Measurements from ENCODE around the gene NMUR1. TPM values are rescaled to one million over a fixed set of nuclear protein-coding genes. Genes with fewer than 3 reads are reported as not detected.

The NMUR1 gene
- total RNA-seq, 2 experiments from 2014 or later, result 0.11 to 0.14 TPM

DNA sequence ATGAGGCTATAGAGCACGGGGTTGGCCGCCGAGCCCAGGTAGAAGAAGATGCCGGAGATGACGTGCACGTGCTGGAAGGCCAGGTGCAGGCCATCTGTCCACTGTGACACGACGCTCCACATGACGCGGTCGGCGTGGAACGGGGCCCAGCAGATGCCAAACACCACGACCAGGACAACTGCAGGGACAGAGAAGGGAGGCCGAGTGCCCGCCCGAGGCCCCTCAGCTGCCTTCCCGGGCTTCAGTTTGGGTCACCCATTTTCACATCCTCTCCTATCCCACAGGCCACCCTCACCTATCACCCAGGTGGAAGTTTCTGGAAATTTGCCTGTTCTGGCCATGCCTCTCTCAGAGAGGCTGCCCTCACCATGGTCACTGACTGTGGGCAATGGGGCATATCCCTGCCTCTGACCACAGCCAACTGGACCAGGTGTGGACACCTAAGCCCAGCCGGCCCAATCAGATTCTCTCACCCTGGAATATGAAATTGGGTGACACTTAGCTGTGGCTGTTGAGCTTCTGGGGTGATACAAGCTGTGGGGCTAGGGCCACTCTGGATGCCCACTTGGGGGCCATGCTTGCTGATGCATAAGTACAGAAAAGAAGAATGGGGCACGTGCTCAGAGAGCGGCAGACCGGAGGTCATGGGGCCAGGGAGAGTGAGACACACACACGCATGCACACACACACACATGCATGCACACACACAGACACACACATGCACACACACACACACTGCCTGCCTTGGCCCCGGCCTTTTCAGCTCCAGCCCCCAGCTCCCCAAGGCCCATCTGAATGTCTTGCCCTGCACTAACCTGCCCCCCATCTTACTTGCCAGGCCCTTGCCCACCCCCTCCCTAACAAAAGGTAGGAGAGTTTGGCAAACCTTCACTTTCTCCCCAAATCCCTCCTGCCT, 4.7 kb downstream of the NMUR1 start:
- H3K36me3 ChIP-seq (ENCODE audit: insufficient read depth, low read length), result no peaks in the 10 kb centered on the region
- peaks cover 16% of the 10 kb centered on the region for H3K27me3 Mint-ChIP-seq
- no peaks in the 10 kb centered on the region for H3K9me3 Mint-ChIP-seq
- H3K9me3 ChIP-seq (ENCODE audit: control insufficient read depth in 1 of 2, insufficient read depth in 1 of 2, low read length in 2 of 2), result peaks cover 0 to 5% of the 10 kb centered on the region in 2 experiments
- peaks cover 54% of the 10 kb centered on the region for H3K4me1 ChIP-seq (ENCODE audit: insufficient read depth, low read length)
- H3K4me1 Mint-ChIP-seq (ENCODE audit: low read depth), result peaks cover 4% of the 10 kb centered on the region
- peaks cover 5 to 7% of the 10 kb centered on the region in 2 experiments for H3K27me3 ChIP-seq (ENCODE audit: control insufficient read depth in 1 of 2, insufficient read depth in 2 of 2, low read length in 2 of 2)
- H3K27ac Mint-ChIP-seq, result no peak overlapping the region
- intact Hi-C loops (cut with DNase I, micrococcal nuclease), result no loop called here
- no peak overlapping the region for H3K4me3 Mint-ChIP-seq
- ATAC-seq (ENCODE audit: poor library complexity) (no peak), DNase-seq (no peak)
- no peak overlapping the region for H3K4me3 ChIP-seq (ENCODE audit: low read length)
- H3K27ac ChIP-seq (ENCODE audit: low read depth in 1 of 2, low read length in 2 of 2), result no peak overlapping the region
- ChIA-PET POLR2A (interaction anchor here (0.9 to 1.0 kb wide), 2 partner anchors 8 to 60 kb away, joined by 3 read pairs; no protein-coding TSS in a partner anchor), CTCF (no interaction called here)
- H3K36me3 Mint-ChIP-seq (ENCODE audit: low read depth), result no peaks in the 10 kb centered on the region
- TF ChIP-seq, protein P1, sequence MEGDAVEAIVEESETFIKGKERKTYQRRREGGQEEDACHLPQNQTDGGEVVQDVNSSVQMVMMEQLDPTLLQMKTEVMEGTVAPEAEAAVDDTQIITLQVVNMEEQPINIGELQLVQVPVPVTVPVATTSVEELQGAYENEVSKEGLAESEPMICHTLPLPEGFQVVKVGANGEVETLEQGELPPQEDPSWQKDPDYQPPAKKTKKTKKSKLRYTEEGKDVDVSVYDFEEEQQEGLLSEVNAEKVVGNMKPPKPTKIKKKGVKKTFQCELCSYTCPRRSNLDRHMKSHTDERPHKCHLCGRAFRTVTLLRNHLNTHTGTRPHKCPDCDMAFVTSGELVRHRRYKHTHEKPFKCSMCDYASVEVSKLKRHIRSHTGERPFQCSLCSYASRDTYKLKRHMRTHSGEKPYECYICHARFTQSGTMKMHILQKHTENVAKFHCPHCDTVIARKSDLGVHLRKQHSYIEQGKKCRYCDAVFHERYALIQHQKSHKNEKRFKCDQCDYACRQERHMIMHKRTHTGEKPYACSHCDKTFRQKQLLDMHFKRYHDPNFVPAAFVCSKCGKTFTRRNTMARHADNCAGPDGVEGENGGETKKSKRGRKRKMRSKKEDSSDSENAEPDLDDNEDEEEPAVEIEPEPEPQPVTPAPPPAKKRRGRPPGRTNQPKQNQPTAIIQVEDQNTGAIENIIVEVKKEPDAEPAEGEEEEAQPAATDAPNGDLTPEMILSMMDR (IDR thresholded peaks at IDR 0.05), result no peak

DNA sequence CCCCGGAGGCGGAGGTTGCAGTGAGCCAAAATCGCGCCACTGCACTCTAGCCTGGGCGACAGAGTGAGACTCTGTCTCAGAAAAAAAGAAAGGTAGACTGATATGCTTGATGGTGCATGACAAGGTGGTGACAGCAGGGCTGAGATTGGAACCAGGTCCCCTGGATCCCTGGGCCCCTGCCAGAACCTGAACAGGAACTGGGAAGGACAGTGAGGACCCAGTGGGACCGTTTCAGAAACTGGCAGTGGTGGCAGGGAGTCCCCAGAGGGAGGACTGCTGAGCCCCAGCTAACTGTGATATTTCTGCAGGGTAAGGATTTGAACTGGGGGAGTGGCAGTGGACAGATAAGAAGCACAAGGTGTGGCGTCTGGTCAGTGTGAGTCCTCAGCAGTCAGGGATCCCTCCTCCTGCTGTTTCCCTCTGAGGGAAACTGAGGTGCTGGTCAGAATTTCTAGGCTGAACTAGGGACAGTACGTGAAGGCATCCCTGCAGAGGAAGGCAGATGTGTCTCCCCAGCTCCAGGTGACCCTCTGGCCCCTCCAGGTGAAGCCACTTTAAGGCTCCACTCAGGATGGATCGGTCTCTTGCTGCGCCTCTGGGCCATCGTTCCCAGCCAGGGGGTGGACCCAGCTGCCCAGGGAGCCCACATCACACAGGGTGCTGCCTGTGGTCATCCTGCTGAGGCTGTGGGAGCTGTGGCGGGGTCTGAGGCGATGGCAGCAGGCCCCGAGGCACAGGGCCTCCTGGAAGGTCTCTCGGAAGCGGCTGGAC, 5.6 kb downstream of the NMUR1 start:
- H3K36me3 Mint-ChIP-seq (ENCODE audit: low read depth), result no peaks in the 10 kb centered on the region
- H3K4me1 ChIP-seq (ENCODE audit: insufficient read depth, low read length), result peaks cover 47% of the 10 kb centered on the region
- ChIA-PET CTCF (no interaction called here), POLR2A (interaction anchor here (1.1 kb wide), 1 partner anchor 10 kb away, joined by 5 read pairs; no protein-coding TSS in a partner anchor)
- TF ChIP-seq, protein P1 (IDR thresholded peaks at IDR 0.05), result no peak
- no peak overlapping the region for H3K4me3 ChIP-seq (ENCODE audit: low read length)
- ATAC-seq (ENCODE audit: poor library complexity) (no peak), DNase-seq (no peak)
- no peaks in the 10 kb centered on the region for H3K9me3 Mint-ChIP-seq
- peaks cover 3 to 4% of the 10 kb centered on the region in 2 experiments for H3K27me3 ChIP-seq (ENCODE audit: control insufficient read depth in 1 of 2, insufficient read depth in 2 of 2, low read length in 2 of 2)
- peaks cover 0 to 5% of the 10 kb centered on the region in 2 experiments for H3K9me3 ChIP-seq (ENCODE audit: control insufficient read depth in 1 of 2, insufficient read depth in 1 of 2, low read length in 2 of 2)
- no peak overlapping the region for H3K4me3 Mint-ChIP-seq
- no peak overlapping the region for H3K27ac Mint-ChIP-seq
- H3K36me3 ChIP-seq (ENCODE audit: insufficient read depth, low read length), result no peaks in the 10 kb centered on the region
- intact Hi-C loops (cut with DNase I, micrococcal nuclease), result no loop called here
- H3K27me3 Mint-ChIP-seq, result peaks cover 16% of the 10 kb centered on the region
- H3K27ac ChIP-seq (ENCODE audit: low read depth in 1 of 2, low read length in 2 of 2), result no peak overlapping the region
- H3K4me1 Mint-ChIP-seq (ENCODE audit: low read depth), result peaks cover 4% of the 10 kb centered on the region

DNA sequence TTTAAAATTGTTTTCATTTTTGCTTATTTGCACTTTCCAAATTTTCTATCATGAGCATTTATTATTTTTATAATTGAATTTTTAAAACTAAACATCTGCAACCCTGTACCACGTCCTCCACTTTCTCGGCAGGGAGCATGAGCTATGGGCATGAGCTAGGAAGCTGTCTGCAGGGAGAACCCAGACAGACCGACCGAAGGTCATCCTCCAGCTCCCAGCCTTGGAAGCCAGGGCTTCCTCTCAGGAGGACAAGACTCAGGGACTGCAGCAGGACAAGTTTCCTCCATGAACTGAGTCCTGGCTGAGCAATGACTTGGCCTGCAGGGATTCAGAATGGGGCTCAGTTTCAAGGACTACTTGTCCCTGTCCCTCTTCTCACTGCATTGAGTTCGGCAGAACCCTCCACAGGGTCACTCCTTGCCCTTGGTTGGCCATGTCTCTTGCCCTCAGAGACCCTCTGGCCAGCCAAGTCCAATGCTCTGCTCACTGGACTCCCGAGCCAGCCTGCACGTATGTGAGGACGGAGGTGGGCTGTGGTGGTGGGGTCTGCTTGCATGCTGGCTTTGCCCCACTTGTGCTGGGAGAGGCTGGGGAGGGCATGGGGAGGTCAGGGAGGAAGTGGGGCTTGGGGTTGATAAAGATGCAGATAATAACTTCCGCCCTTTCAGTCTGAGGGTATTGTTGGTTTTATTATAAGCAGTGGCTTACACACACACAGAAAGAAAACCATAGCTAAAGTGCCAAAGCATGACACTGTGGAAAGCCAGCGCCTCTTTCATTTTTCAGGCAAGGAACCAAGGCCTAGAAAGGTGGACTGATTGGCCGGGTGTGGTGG, 6.6 kb downstream of the NMUR1 start:
- Histone ChIP-seq H3K9me3 (ENCODE audit: control insufficient read depth in 1 of 2, insufficient read depth in 1 of 2, low read length in 2 of 2) (peaks cover 0 to 5% of the 10 kb centered on the region in 2 experiments), H3K4me3 (ENCODE audit: low read length) (no peak overlapping the region), H3K27ac (ENCODE audit: low read depth in 1 of 2, low read length in 2 of 2) (no peak overlapping the region), H3K27me3 (ENCODE audit: control insufficient read depth in 1 of 2, insufficient read depth in 2 of 2, low read length in 2 of 2) (peaks cover 0 to 2% of the 10 kb centered on the region in 2 experiments), H3K36me3 (ENCODE audit: insufficient read depth, low read length) (no peaks in the 10 kb centered on the region), H3K4me1 (ENCODE audit: insufficient read depth, low read length) (peaks cover 44% of the 10 kb centered on the region)
- intact Hi-C loops (cut with DNase I, micrococcal nuclease), result no loop called here
- ATAC-seq (ENCODE audit: poor library complexity) (peak; percentile 43), DNase-seq (peak in 2 of 14 experiments; percentile 2 to 79)
- TF ChIP-seq, protein P1 (IDR thresholded peaks at IDR 0.05), result no peak
- H3K4me1 Mint-ChIP-seq (ENCODE audit: low read depth), result peaks cover 4% of the 10 kb centered on the region
- H3K27me3 Mint-ChIP-seq, result peaks cover 8% of the 10 kb centered on the region
- no peaks in the 10 kb centered on the region for H3K36me3 Mint-ChIP-seq (ENCODE audit: low read depth)
- CTCF ChIA-PET, result no interaction called here
- no peak overlapping the region for H3K4me3 Mint-ChIP-seq
- H3K9me3 Mint-ChIP-seq, result no peaks in the 10 kb centered on the region
- H3K27ac Mint-ChIP-seq, result no peak overlapping the region
- POLR2A ChIA-PET, result interaction anchor here (0.5 to 1.1 kb wide), 2 partner anchors 9 to 16 kb away, joined by 3 to 5 read pairs; no protein-coding TSS in a partner anchor
